SK-N-SH treated with all-trans-retinoic acid at 6 μM for 48 hours (cell line): ENCODE data around the gene KLK1.

ENCODE experiments used
- ATAC-seq: fragments of 200-7000 bp; cut with Tn5 transposase; 3 replicates; pipeline ENCODE4 v1.9.1; 2020; ENCODE audit warnings: mild to moderate bottlenecking, moderate library complexity
- ARNTL ChIP-seq: fragments of 450-650 bp; formaldehyde crosslinking; IDR thresholded peaks from 2 replicates; pipeline ENCODE4 v1.5.0; 2020; ENCODE audit warnings: low read depth, mild to moderate bottlenecking, moderate library complexity, borderline replicate concordance
- GLIS3 ChIP-seq: fragments of 250-450 bp; sonication (Bioruptor Pico); IDR thresholded peaks from 2 replicates; pipeline ENCODE4 v1.5.0; 2020; ENCODE audit warnings: mild to moderate bottlenecking, moderate library complexity
- ISL1 ChIP-seq: fragments of 250-450 bp; sonication (Bioruptor Pico); IDR thresholded peaks from 2 replicates; pipeline ENCODE4 v2.1.2; 2022; ENCODE audit warnings: mild to moderate bottlenecking, moderate library complexity
- PPARA ChIP-seq: fragments of 250-450 bp; sonication (Bioruptor Pico); IDR thresholded peaks from 2 replicates; pipeline ENCODE4 v1.5.0; 2020; ENCODE audit warnings: mild to moderate bottlenecking, borderline replicate concordance
- RARB ChIP-seq: fragments of 250-450 bp; sonication (Bioruptor Pico); IDR thresholded peaks from 2 replicates; pipeline ENCODE4 v1.8.0; 2021; ENCODE audit warnings: mild to moderate bottlenecking, moderate library complexity
- SNAI2 ChIP-seq: fragments of 250-450 bp; sonication (Bioruptor Pico); IDR thresholded peaks from 2 replicates; pipeline ENCODE4 v1.5.0; 2020; ENCODE audit warnings: mild to moderate bottlenecking, moderate library complexity
- TCF4 ChIP-seq: fragments of 250-450 bp; sonication (Bioruptor Pico); IDR thresholded peaks from 2 replicates; pipeline ENCODE4 v1.8.0; 2021; ENCODE audit warnings: mild to moderate bottlenecking, moderate library complexity, borderline replicate concordance
- ZFP3 ChIP-seq: fragments of 250-450 bp; sonication (Bioruptor Pico); IDR thresholded peaks from 2 replicates; pipeline ENCODE4 v1.5.0; 2020; ENCODE audit warnings: mild to moderate bottlenecking, moderate library complexity
- ZFP30 ChIP-seq: fragments of 450-650 bp; formaldehyde crosslinking; IDR thresholded peaks from 2 replicates; pipeline ENCODE4 v1.5.0; 2022; ENCODE audit warnings: mild to moderate bottlenecking, moderate library complexity
- ZNF565 ChIP-seq: fragments of 450-650 bp; formaldehyde crosslinking; conservative IDR thresholded peaks from 2 replicates; pipeline ENCODE4 v1.5.0; 2020; ENCODE audit warnings: low read depth, mild to moderate bottlenecking, moderate library complexity
- ZNF70 ChIP-seq: fragments of 450-650 bp; formaldehyde crosslinking; IDR thresholded peaks from 2 replicates; pipeline ENCODE4 v1.5.0; 2020; ENCODE audit warnings: mild to moderate bottlenecking, moderate library complexity
- TF ChIP-seq, protein P1 (sequence below): fragments of 250-450 bp; sonication (Bioruptor Pico); IDR thresholded peaks from 2 replicates; pipeline ENCODE4 v1.5.1; 2020; ENCODE audit warnings: low read depth, mild to moderate bottlenecking, moderate library complexity
- TF ChIP-seq, protein P2 (sequence below): fragments of 250-450 bp; sonication (Bioruptor Pico); IDR thresholded peaks from 2 replicates; pipeline ENCODE4 v1.8.0; 2021; ENCODE audit warnings: low read depth, mild to moderate bottlenecking, moderate library complexity, borderline replicate concordance
- TF ChIP-seq, protein P3 (sequence below): fragments of 250-450 bp; sonication (Bioruptor Pico); IDR thresholded peaks from 2 replicates; pipeline ENCODE4 v1.5.0; 2020; ENCODE audit warnings: mild to moderate bottlenecking, moderate library complexity
- TF ChIP-seq, protein P4 (sequence below): fragments of 250-450 bp; sonication (Bioruptor Pico); IDR thresholded peaks from 2 replicates; pipeline ENCODE4 v1.8.0; 2020; ENCODE audit warnings: mild to moderate bottlenecking, moderate library complexity, borderline replicate concordance
- TF ChIP-seq, protein P5 (sequence below): fragments of 250-450 bp; sonication (Bioruptor Pico); IDR thresholded peaks from 2 replicates; pipeline ENCODE4 v1.5.1; 2021; ENCODE audit warnings: mild to moderate bottlenecking, moderate library complexity

KLK1 gene

DNA sequence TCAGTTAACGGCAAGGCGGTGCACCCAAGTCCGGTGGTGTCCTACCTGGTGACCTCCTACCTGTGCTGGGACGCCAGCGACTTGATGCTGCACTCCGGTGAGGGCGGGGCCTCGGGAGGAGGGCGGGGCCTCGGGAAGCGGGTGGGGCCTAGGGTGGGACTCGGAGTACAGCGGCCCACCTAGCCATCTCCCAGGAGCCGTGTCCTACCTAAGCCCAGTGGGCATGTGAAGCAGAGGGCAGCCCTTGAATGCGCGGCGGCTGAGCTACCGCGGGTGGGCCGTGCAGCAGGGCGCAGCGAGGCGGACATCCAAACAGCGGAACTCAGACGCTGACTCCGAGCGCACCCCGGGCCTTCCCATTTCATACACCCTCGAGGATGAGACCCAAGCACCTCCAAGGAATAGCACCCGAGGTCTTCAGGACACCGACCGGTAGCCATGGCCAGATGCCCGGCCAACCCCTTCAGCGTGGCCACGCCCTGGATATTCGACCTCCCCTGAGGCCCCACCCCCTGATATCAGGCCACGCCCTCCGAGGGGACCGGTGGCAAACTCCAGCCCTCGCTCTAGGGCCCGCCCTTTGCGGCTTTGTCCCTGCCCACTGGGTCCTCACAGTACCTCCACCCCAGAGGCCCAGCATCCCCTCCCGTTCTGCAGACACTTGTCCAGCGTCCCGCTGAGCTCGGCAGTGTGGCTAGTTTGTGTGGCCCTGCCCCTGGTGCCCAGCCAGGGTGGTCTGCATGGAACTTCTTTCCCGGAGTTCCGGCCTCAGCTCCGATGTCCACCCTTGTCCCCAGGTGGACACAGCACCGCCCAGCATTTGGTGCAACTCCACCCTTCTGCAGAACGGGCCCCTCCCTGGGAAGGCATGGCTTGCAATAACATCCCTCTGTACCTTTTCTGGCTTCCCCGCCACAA, 5.4 kb downstream of the KLK1 start (continued):
- TF ChIP-seq, protein P1, sequence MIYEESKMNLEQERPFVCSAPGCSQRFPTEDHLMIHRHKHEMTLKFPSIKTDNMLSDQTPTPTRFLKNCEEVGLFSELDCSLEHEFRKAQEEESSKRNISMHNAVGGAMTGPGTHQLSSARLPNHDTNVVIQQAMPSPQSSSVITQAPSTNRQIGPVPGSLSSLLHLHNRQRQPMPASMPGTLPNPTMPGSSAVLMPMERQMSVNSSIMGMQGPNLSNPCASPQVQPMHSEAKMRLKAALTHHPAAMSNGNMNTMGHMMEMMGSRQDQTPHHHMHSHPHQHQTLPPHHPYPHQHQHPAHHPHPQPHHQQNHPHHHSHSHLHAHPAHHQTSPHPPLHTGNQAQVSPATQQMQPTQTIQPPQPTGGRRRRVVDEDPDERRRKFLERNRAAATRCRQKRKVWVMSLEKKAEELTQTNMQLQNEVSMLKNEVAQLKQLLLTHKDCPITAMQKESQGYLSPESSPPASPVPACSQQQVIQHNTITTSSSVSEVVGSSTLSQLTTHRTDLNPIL (CRISPR knock-in tag) = no peak

DNA sequence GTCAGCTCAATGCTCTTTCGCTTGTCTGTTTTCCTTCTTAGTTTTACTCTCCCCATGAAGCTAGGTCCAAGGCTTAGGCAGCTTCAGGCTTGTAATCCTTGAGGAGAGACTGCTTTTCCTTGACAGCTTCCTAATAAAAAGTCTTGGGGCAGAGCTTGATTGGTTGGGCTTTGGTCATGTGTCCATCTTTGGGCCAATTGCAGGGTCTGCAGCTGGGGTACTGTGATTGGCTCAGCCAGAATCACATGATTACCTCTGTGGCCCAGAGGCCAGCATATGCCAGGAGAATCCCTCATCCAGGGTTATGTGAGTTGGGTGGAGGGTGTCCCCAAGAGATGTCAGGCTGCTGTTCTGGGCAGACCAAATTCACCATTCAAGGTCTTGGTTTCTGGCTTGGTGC, 8.1 kb downstream of the KLK1 start:
- TF ChIP-seq GLIS3 (CRISPR knock-in tag) (no peak), ARNTL (CRISPR knock-in tag) (no peak), ZFP3 (CRISPR knock-in tag) (no peak), PPARA (CRISPR knock-in tag) (no peak), SNAI2 (CRISPR knock-in tag) (no peak), RARB (CRISPR knock-in tag) (no peak), TCF4 (CRISPR knock-in tag) (no peak), ISL1 (CRISPR knock-in tag) (no peak), ZNF70 (CRISPR knock-in tag) (no peak), ZFP30 (CRISPR knock-in tag) (no peak), ZNF565 (CRISPR knock-in tag) (no peak)
- TF ChIP-seq, protein P2, sequence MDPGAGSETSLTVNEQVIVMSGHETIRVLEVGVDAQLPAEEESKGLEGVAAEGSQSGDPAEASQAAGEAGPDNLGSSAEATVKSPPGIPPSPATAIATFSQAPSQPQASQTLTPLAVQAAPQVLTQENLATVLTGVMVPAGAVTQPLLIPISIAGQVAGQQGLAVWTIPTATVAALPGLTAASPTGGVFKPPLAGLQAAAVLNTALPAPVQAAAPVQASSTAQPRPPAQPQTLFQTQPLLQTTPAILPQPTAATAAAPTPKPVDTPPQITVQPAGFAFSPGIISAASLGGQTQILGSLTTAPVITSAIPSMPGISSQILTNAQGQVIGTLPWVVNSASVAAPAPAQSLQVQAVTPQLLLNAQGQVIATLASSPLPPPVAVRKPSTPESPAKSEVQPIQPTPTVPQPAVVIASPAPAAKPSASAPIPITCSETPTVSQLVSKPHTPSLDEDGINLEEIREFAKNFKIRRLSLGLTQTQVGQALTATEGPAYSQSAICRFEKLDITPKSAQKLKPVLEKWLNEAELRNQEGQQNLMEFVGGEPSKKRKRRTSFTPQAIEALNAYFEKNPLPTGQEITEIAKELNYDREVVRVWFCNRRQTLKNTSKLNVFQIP (CRISPR knock-in tag) = no peak
- TF ChIP-seq, protein P1 (CRISPR knock-in tag) = no peak
- TF ChIP-seq, protein P3, sequence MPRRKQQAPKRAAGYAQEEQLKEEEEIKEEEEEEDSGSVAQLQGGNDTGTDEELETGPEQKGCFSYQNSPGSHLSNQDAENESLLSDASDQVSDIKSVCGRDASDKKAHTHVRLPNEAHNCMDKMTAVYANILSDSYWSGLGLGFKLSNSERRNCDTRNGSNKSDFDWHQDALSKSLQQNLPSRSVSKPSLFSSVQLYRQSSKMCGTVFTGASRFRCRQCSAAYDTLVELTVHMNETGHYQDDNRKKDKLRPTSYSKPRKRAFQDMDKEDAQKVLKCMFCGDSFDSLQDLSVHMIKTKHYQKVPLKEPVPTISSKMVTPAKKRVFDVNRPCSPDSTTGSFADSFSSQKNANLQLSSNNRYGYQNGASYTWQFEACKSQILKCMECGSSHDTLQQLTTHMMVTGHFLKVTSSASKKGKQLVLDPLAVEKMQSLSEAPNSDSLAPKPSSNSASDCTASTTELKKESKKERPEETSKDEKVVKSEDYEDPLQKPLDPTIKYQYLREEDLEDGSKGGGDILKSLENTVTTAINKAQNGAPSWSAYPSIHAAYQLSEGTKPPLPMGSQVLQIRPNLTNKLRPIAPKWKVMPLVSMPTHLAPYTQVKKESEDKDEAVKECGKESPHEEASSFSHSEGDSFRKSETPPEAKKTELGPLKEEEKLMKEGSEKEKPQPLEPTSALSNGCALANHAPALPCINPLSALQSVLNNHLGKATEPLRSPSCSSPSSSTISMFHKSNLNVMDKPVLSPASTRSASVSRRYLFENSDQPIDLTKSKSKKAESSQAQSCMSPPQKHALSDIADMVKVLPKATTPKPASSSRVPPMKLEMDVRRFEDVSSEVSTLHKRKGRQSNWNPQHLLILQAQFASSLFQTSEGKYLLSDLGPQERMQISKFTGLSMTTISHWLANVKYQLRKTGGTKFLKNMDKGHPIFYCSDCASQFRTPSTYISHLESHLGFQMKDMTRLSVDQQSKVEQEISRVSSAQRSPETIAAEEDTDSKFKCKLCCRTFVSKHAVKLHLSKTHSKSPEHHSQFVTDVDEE (CRISPR knock-in tag) = no peak
- TF ChIP-seq, protein P4, sequence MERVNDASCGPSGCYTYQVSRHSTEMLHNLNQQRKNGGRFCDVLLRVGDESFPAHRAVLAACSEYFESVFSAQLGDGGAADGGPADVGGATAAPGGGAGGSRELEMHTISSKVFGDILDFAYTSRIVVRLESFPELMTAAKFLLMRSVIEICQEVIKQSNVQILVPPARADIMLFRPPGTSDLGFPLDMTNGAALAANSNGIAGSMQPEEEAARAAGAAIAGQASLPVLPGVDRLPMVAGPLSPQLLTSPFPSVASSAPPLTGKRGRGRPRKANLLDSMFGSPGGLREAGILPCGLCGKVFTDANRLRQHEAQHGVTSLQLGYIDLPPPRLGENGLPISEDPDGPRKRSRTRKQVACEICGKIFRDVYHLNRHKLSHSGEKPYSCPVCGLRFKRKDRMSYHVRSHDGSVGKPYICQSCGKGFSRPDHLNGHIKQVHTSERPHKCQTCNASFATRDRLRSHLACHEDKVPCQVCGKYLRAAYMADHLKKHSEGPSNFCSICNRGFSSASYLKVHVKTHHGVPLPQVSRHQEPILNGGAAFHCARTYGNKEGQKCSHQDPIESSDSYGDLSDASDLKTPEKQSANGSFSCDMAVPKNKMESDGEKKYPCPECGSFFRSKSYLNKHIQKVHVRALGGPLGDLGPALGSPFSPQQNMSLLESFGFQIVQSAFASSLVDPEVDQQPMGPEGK (CRISPR knock-in tag) = no peak
- no peak for ATAC-seq

DNA sequence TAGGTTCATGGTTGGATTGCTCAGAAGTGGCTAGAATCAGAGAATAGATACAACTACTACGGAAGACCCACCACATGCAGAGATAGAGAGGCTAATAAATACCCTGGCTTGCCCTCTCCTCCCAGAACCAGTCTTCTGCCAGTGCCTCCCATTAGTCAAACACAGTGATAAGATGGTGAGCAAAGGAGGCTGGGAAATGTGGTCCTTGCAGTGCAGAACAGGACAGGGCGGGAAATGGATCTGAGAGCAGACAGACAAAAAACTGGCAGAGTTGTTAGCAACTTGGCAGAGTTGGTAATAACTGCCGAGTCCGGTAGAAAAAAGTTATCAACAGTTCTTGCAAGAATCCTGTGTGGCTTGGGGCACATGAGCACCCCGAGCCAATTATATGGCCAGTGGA, 8.7 kb downstream of the KLK1 start:
- no peak for ATAC-seq
- no peak for TF ChIP-seq TCF4 (CRISPR knock-in tag)
- TF ChIP-seq, protein P2 (CRISPR knock-in tag) = no peak
- TF ChIP-seq, protein P3 (CRISPR knock-in tag) = no peak
- TF ChIP-seq ZFP30 (CRISPR knock-in tag) = no peak
- TF ChIP-seq, protein P5, sequence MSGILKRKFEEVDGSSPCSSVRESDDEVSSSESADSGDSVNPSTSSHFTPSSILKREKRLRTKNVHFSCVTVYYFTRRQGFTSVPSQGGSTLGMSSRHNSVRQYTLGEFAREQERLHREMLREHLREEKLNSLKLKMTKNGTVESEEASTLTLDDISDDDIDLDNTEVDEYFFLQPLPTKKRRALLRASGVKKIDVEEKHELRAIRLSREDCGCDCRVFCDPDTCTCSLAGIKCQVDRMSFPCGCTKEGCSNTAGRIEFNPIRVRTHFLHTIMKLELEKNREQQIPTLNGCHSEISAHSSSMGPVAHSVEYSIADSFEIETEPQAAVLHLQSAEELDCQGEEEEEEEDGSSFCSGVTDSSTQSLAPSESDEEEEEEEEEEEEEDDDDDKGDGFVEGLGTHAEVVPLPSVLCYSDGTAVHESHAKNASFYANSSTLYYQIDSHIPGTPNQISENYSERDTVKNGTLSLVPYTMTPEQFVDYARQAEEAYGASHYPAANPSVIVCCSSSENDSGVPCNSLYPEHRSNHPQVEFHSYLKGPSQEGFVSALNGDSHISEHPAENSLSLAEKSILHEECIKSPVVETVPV (CRISPR knock-in tag) = no peak
- no peak for TF ChIP-seq ISL1 (CRISPR knock-in tag)
- TF ChIP-seq, all 23 proteins: peak for 0
